Measurements from ENCODE around the gene ATXN1. TPM values are rescaled to one million over a fixed set of nuclear protein-coding genes. Genes with fewer than 3 reads are reported as not detected.

Gene ATXN1
- total RNA-seq, 1 donor from 2014 or later, result 15.5 TPM

DNA sequence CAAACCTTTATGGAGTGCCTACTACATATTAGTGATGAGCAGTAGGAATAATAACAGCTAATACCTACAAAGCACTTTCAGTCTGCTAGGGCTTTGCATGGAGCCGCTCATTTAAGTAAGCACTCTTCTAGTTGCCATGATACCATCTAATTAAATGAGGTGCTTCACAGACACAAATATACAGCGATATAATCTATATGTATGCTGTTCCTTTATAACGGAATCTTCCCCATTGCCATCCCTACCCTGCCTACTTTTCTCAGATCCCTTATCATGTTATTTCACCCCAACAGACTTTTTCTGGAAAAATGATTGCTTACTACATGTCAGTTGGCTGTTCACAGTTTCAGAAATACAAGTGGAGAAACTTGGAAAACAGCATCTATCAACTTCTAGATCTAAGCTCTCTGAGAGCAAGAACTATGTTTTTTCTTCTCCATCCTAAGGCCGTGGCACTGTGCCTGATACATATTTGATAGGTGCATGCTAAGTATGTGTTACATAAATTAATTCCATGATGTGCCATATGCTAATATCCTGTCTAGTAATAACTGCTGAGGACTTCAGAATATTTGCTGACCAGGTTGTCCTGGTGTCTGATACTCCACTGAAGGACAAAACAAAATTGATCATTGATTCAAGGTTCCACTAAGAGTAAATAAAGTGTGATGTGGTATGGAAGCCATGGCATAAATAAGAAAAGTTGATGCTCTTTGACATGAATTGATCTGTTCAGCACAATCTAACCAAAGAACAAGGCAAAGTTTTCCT is 398.3 kb downstream of the ATXN1 start:
- no peaks in the 10 kb centered on the region for H3K36me3 Mint-ChIP-seq (ENCODE audit: unreplicated experiment)
- H3K9me3 Mint-ChIP-seq (ENCODE audit: unreplicated experiment), result no peaks in the 10 kb centered on the region
- no peak overlapping the region for H3K4me3 Mint-ChIP-seq (ENCODE audit: unreplicated experiment)
- no peaks in the 10 kb centered on the region for H3K27me3 Mint-ChIP-seq (ENCODE audit: unreplicated experiment)
- H3K4me1 Mint-ChIP-seq (ENCODE audit: low read depth, unreplicated experiment), result no peaks in the 10 kb centered on the region
- no peak overlapping the region for H3K27ac Mint-ChIP-seq (ENCODE audit: unreplicated experiment)
- TF ChIP-seq, protein P1, sequence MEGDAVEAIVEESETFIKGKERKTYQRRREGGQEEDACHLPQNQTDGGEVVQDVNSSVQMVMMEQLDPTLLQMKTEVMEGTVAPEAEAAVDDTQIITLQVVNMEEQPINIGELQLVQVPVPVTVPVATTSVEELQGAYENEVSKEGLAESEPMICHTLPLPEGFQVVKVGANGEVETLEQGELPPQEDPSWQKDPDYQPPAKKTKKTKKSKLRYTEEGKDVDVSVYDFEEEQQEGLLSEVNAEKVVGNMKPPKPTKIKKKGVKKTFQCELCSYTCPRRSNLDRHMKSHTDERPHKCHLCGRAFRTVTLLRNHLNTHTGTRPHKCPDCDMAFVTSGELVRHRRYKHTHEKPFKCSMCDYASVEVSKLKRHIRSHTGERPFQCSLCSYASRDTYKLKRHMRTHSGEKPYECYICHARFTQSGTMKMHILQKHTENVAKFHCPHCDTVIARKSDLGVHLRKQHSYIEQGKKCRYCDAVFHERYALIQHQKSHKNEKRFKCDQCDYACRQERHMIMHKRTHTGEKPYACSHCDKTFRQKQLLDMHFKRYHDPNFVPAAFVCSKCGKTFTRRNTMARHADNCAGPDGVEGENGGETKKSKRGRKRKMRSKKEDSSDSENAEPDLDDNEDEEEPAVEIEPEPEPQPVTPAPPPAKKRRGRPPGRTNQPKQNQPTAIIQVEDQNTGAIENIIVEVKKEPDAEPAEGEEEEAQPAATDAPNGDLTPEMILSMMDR (IDR thresholded peaks at IDR 0.05; ENCODE audit: partially characterized antibody, unreplicated experiment), result no peak
- no peak for DNase-seq

DNA sequence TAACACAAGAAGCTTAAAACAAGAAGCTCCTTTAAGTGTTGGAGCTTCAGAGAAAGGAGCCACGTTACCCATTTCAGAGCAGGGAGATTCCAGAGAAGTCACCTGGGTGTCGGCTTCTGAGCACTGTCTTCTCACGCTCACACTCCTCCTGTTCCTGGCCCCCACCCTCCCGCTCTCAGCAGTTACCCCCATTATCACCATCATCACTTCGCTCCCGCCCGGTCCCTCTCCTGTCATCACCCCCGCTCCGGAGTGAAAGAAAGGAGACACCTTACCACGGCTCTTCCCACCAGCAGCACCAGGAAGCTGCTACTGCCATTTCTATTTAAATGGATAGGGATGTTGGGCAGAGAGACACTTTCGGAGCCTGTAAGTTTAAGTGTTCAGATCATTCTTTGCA is 399.0 kb downstream of the ATXN1 start:
- DNase-seq, result no peak
- no peak overlapping the region for H3K27ac Mint-ChIP-seq (ENCODE audit: unreplicated experiment)
- no peak overlapping the region for H3K4me3 Mint-ChIP-seq (ENCODE audit: unreplicated experiment)
- no peaks in the 10 kb centered on the region for H3K36me3 Mint-ChIP-seq (ENCODE audit: unreplicated experiment)
- H3K27me3 Mint-ChIP-seq (ENCODE audit: unreplicated experiment), result no peaks in the 10 kb centered on the region
- TF ChIP-seq, protein P1 (IDR thresholded peaks at IDR 0.05; ENCODE audit: partially characterized antibody, unreplicated experiment), result no peak
- H3K4me1 Mint-ChIP-seq (ENCODE audit: low read depth, unreplicated experiment), result no peaks in the 10 kb centered on the region
- H3K9me3 Mint-ChIP-seq (ENCODE audit: unreplicated experiment), result no peaks in the 10 kb centered on the region

DNA sequence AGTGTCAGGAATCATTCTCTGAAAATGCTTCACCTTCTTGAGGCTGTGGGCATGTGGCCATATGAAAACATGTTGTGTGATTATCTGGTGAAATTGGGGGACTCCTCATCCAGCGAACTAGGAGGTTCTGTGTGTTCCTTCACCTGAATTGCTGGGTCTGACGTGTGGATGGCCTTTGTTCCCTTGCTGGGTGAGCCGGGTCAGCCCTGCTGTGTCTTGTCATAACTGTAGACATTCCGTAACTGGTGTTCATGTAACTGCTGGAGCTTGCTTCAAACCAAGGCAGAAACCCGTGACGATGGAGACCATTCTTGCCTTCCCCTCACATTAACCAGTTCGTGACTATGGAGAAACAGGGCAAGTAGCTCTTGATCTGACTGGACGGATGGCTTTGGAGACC is 399.4 kb downstream of the ATXN1 start:
- H3K36me3 Mint-ChIP-seq (ENCODE audit: unreplicated experiment), result no peaks in the 10 kb centered on the region
- H3K4me1 Mint-ChIP-seq (ENCODE audit: low read depth, unreplicated experiment), result no peaks in the 10 kb centered on the region
- DNase-seq, result no peak
- no peak overlapping the region for H3K27ac Mint-ChIP-seq (ENCODE audit: unreplicated experiment)
- no peaks in the 10 kb centered on the region for H3K27me3 Mint-ChIP-seq (ENCODE audit: unreplicated experiment)
- no peak overlapping the region for H3K4me3 Mint-ChIP-seq (ENCODE audit: unreplicated experiment)
- no peaks in the 10 kb centered on the region for H3K9me3 Mint-ChIP-seq (ENCODE audit: unreplicated experiment)
- TF ChIP-seq, protein P1 (IDR thresholded peaks at IDR 0.05; ENCODE audit: partially characterized antibody, unreplicated experiment), result no peak

DNA sequence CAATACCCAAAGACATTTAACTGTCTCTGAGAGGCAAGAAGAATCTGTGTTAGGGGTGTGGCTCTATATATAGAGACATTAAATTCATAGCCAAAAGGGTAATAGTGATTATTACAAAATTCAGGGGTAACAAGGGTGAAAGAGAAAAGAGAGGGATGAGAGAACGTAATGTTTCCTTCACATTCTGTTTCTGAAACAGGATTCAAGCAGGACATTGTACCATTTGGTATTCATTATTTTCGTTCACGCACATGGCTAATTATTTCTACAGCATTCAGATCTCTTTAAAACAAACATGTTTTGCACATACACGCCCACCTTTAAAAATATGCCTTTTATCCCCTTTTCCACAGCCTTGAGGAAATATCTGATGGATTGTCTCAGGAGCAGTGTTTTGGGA is 400.1 kb downstream of the ATXN1 start:
- H3K36me3 Mint-ChIP-seq (ENCODE audit: unreplicated experiment), result no peaks in the 10 kb centered on the region

DNA sequence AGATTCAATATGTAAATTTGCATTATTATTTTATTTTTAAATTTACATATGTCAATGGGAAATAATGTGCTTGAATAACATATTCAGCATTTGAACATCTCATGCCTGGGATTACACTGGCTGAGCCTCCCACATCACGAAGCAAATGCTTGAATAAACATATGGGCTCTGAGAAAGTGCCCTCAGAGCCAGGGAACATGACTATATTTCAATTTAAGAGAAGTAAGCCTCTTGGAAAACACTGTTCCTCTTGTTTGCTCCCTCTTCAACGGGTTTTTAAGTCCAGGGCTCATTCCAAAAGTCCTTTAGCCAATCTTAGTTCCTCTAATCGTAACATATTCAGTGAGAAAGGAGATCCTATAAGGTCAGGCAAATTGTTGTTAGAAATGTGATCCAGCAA is 400.9 kb downstream of the ATXN1 start:
- no peak overlapping the region for H3K27ac Mint-ChIP-seq (ENCODE audit: unreplicated experiment)
- no peaks in the 10 kb centered on the region for H3K36me3 Mint-ChIP-seq (ENCODE audit: unreplicated experiment)

More for the DNA sequence above, 400.1 kb downstream of the ATXN1 start:
- H3K4me3 Mint-ChIP-seq (ENCODE audit: unreplicated experiment), result no peak overlapping the region
- H3K27ac Mint-ChIP-seq (ENCODE audit: unreplicated experiment), result no peak overlapping the region
- no peaks in the 10 kb centered on the region for H3K9me3 Mint-ChIP-seq (ENCODE audit: unreplicated experiment)
- H3K27me3 Mint-ChIP-seq (ENCODE audit: unreplicated experiment), result no peaks in the 10 kb centered on the region
- no peak for DNase-seq
- TF ChIP-seq, protein P1 (IDR thresholded peaks at IDR 0.05; ENCODE audit: partially characterized antibody, unreplicated experiment), result no peak
- H3K4me1 Mint-ChIP-seq (ENCODE audit: low read depth, unreplicated experiment), result no peaks in the 10 kb centered on the region

More for the DNA sequence above, 400.9 kb downstream of the ATXN1 start:
- Mint-ChIP-seq H3K4me3 (ENCODE audit: unreplicated experiment) (no peak overlapping the region), H3K27me3 (ENCODE audit: unreplicated experiment) (no peaks in the 10 kb centered on the region), H3K9me3 (ENCODE audit: unreplicated experiment) (no peaks in the 10 kb centered on the region), H3K4me1 (ENCODE audit: low read depth, unreplicated experiment) (peaks cover 4% of the 10 kb centered on the region)
- DNase-seq, result no peak
- TF ChIP-seq, protein P1 (IDR thresholded peaks at IDR 0.05; ENCODE audit: partially characterized antibody, unreplicated experiment), result no peak
